NCI-H2107 treated with DMSO at 0.1 percent for 48 hours (cell line): Measurements from ENCODE around the gene PTX4.

Source experiments
- DNase-seq: peaks from one replicate; lab custom pipeline; 2025; ENCODE audit not compliant: unreplicated experiment; lab: John Stamatoyannopoulos, UW

Gene PTX4, protein sequence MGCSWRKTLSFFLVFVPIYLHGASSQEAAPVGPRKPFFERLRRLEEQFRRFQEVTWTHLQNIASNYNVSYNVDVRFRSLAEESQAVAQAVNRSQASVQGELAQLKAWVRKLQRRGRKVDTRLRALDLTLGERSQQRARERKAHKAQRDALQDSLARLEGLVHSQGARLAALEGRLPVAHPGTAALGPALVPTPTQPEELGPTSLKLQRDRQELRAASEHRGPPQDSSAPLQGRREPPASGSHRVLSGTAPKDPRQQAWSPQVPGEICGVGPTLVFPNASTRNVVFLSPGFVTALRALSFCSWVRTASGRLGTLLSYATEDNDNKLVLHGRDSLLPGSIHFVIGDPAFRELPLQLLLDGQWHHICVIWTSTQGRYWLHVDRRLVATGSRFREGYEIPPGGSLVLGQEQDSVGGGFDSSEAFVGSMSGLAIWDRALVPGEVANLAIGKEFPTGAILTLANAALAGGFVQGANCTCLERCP

DNA sequence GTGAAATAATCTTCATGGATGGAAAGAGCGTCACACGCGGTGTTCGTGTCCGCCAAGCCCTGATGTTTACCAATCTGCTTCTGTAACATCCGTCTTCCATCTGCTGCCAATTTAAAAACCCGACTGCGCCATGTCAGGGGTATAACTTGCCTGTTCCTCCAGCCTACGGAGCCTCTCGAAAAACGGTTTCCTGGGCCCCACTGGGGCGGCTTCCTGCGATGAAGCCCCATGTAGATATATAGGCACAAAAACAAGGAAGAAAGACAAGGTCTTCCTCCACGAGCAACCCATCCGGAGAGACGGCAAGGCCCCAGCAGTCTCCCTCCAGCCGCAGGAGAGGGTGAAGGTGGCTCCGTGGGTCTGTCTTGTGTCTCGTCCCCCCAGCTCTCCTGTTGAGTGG is at the start of gene PTX4:
Gene PTX4 (minus strand): TSS at position 326 of the 400 bp plus-strand sequence. CDS start 35 bp downstream, at position 291.
- DNase-seq = no peak

- DNase-seq = no peak
Observed at GRCh38 chr16:1537763-1538289, 49.1 kb upstream of the PTX4 start.

GRCh38 chr16:1537138-1537577 is 48.4 kb upstream of the PTX4 start:
- no peak for DNase-seq

DNA sequence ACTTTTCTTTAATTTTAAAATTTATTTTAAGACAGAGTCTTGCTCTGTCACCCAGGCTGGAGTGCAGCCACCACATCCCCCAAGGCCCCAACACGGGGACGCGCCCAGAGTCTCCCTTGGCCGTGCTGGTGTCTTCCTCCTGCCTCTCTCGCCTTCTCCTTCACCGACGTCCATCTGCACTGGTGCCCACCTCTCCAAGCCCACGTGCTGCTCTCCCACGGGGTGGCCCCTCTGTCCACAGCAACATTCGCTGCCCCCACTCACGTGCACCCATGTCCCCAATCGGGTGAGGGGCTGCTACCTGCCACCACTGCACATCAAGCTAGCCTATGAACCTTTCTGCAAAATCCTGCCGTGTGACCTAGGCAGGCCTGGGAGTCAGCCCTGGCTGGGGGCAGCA is 47.9 kb upstream of the PTX4 start:
- no peak for DNase-seq

GRCh38 chr16:1535391-1536291 is 46.9 kb upstream of the PTX4 start:
- no peak for DNase-seq

DNA sequence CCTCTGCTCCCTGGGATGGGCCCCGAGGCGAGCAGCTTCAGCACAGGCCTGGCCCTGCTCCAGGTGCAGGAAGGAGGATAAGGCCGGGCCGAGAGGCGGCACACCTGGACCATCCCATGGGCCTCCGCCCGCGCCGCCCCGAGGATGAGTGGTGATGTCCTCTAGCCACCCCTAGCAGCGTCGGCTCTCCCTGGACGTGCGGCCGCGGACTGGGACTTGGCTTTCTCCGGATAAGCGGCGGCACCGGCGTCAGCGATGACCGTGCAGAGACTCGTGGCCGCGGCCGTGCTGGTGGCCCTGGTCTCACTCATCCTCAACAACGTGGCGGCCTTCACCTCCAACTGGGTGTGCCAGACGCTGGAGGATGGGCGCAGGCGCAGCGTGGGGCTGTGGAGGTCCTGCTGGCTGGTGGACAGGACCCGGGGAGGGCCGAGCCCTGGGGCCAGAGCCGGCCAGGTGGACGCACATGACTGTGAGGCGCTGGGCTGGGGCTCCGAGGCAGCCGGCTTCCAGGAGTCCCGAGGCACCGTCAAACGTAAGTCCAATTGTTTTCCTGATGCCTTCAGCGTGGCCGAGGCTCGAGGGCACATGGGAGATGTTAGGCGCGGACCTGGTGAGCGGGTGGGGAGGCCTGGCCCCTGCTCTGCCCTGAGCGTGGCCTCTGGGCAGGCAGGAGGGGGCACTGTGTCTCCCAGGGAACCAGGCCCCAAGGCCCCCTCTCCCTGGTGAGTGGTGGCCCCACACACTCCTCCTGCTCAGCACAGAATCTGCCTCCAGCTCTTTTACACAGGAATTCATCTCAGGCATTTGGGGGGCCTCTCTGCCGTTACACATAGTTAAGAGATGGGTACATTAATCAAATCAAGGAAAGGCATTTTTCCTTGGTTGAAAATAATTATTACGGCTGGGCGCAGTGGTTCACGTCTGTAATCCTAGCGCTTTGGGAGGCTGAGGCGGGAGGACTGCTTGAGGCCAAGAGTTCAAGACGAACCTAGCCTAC is 45.6 kb upstream of the PTX4 start:
- no peak for DNase-seq

DNA sequence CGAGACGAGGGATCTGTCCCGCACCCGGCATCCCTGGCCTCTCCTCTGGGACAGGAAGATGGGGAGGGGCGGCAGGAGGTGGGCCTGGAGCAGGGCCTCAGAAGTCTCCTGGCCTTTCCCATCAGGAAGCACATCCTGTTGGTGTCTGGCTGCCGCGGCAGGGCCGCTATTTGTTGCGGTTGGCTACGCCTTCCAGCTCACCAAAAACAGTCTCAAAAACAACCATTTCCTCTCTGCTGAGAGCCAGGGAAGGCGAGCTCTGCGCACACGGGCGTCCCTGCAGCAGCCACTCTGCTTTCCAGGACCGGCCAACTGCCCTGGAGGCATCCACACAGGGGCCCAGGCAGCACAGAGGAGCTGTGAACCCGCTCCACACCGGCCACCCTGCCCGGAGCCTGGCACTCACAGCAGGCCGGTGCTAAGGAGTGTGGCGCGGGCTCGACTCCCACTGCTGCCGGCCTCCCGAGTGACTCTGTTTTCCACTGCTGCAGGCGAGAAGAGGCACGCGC is 44.8 kb upstream of the PTX4 start, which contains the start of gene TMEM204:
Gene TMEM204 (plus strand): TSS at position 224 of the 509 bp plus-strand sequence. CDS start 610 bp downstream, outside the sequence.
- no peak for DNase-seq

DNA sequence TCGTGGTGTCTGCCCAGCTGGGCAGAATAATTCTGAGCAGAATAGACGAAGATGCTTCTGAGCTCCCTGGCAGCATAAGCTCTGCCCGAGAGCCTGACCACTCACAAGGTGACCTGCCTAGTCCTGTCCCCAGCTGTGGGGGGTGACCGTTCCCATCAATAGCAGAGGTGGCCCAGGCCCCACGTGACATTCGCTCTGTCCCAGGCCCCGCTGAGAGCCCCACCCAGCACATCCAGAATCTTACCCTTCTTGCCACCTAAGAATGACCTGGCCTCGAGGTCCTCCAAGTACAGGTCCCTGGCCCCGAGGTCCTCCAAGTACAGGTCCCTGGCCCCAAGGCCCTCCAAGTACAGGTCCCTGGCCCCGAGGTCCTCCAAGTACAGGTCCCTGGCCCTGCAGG is 44.0 kb upstream of the PTX4 start:
- no peak for DNase-seq

GRCh38 chr16:1532081-1532760 is 43.5 kb upstream of the PTX4 start:
- DNase-seq = no peak

DNA sequence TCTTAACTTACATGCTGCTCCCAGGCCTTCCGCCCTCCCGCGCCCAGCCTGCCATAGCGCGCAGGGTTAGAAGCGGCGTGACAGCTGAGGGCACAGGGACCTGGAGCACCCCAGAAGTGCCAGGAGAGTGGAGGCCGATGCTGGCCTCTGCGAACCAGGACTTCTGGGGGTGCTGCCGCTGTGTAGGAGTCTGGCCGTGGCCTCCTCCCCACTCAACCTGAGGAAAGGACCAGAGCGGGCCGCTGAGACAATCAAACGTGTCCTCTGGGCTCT is 42.8 kb upstream of the PTX4 start:
- DNase-seq = no peak

GRCh38 chr16:1530883-1531637 is 42.3 kb upstream of the PTX4 start:
- no peak for DNase-seq

GRCh38 chr16:1530349-1530882 is 41.7 kb upstream of the PTX4 start:
- DNase-seq = no peak

DNA sequence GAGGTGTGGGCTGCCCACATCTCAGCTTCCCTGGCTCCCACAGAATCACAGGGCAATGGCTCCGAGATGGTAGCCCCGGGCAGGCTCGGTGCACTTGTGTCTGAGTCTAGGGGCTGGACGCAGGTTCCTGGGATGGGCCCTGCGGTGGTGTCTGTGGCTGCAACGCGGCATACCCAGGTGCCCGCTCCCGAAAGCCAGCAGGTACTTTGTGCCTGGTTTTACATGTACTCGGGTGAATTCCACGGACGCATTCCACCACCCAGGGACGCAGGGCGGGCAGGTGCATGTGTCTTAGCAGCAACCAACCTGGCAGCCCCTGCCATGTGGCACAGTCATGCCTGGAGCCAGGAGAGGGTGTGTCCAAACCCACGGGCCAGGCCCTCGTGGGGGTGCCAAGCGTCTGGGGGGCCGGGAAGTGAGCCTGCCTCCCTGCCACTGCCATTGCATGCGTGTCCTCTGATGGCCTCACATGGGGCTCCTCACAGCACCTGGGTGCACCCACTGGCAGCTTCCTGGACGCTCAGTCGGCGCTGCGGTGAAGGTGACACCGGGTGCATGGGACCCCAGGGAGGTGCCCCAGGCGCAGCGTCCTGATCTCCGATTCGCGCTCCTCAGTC is 40.3 kb upstream of the PTX4 start:
- DNase-seq = no peak

GRCh38 chr16:1527836-1528811 is 39.4 kb upstream of the PTX4 start:
- DNase-seq = no peak

GRCh38 chr16:1526608-1527555 is 38.1 kb upstream of the PTX4 start:
- DNase-seq = no peak
